HEK293 (cell line): ENCODE results near the gene CMTM1.

Experiments used
- ZBTB17 ChIP-seq: fragments of 450-650 bp; formaldehyde crosslinking; IDR thresholded peaks from 2 replicates; pipeline ENCODE4 v1.5.1; 2016; ENCODE audit warnings: missing biosample characterization, missing genetic modification characterization
- ZFHX2 ChIP-seq: fragments of 450-650 bp; formaldehyde crosslinking; conservative IDR thresholded peaks from 2 replicates; pipeline ENCODE4 v1.5.1; 2016; ENCODE audit warnings: missing biosample characterization, missing genetic modification characterization
- ZNF157 ChIP-seq: fragments of 450-650 bp; formaldehyde crosslinking; IDR thresholded peaks from 2 replicates; pipeline ENCODE4 v1.5.1; 2016; ENCODE audit warnings: missing biosample characterization, missing genetic modification characterization
- ZNF214 ChIP-seq: fragments of 450-650 bp; formaldehyde crosslinking; IDR thresholded peaks from 2 replicates; pipeline ENCODE4 v1.5.1; 2017; ENCODE audit warnings: missing biosample characterization, mild to moderate bottlenecking, missing genetic modification characterization, borderline replicate concordance
- ZNF404 ChIP-seq: fragments of 450-650 bp; formaldehyde crosslinking; IDR thresholded peaks from 2 replicates; pipeline ENCODE4 v1.5.1; 2017; ENCODE audit warnings: missing biosample characterization, missing genetic modification characterization
- ZNF433 ChIP-seq: fragments of 450-650 bp; formaldehyde crosslinking; IDR thresholded peaks from 2 replicates; pipeline ENCODE4 v1.5.1; 2016; ENCODE audit warnings: missing biosample characterization, missing genetic modification characterization, low read depth
- ZNF510 ChIP-seq: fragments of 450-650 bp; formaldehyde crosslinking; IDR thresholded peaks from 2 replicates; pipeline ENCODE4 v1.5.1; 2018; ENCODE audit warnings: mild to moderate bottlenecking, missing genetic modification characterization, missing biosample characterization; ENCODE audit not compliant: insufficient replicate concordance
- ZNF558 ChIP-seq: fragments of 450-650 bp; formaldehyde crosslinking; IDR thresholded peaks from 2 replicates; pipeline ENCODE4 v1.5.1; 2016; ENCODE audit warnings: missing biosample characterization, missing genetic modification characterization
- ZNF560 ChIP-seq: fragments of 450-650 bp; formaldehyde crosslinking; IDR thresholded peaks from 2 replicates; pipeline ENCODE4 v1.5.1; 2017; ENCODE audit warnings: missing biosample characterization, missing genetic modification characterization, borderline replicate concordance
- TF ChIP-seq, protein P1 (sequence below): fragments of 450-650 bp; formaldehyde crosslinking; IDR thresholded peaks from 2 replicates; pipeline ENCODE4 v1.5.1; 2016; ENCODE audit warnings: missing biosample characterization, missing genetic modification characterization
- TF ChIP-seq, protein P2 (sequence below): fragments of 450-650 bp; formaldehyde crosslinking; IDR thresholded peaks from 2 replicates; pipeline ENCODE4 v1.5.1; 2016; ENCODE audit warnings: missing biosample characterization, missing genetic modification characterization, borderline replicate concordance
- TF ChIP-seq, protein P3 (sequence below): fragments of 450-650 bp; formaldehyde crosslinking; IDR thresholded peaks from 2 replicates; pipeline ENCODE4 v1.5.1; 2016; ENCODE audit warnings: missing biosample characterization, missing genetic modification characterization, low read depth
- TF ChIP-seq, protein P4 (sequence below): fragments of 450-650 bp; formaldehyde crosslinking; IDR thresholded peaks from 2 replicates; pipeline ENCODE4 v1.5.1; 2016; ENCODE audit warnings: missing biosample characterization, missing genetic modification characterization, borderline replicate concordance
- TF ChIP-seq, protein P5 (sequence below): fragments of 450-650 bp; formaldehyde crosslinking; IDR thresholded peaks from 2 replicates; pipeline ENCODE4 v1.5.1; 2016; ENCODE audit warnings: missing biosample characterization, missing genetic modification characterization
- TF ChIP-seq, protein P6 (sequence below): IDR thresholded peaks from 2 replicates; pipeline ENCODE4 v1.6.1; 2011; ENCODE audit warnings: mild to moderate bottlenecking, low read depth, low read length, borderline replicate concordance
- TF ChIP-seq, protein P7 (sequence below): fragments of 450-650 bp; formaldehyde crosslinking; optimal IDR thresholded peaks from 2 replicates; pipeline ENCODE3; 2016; ENCODE audit warnings: missing biosample characterization, mild to moderate bottlenecking, missing genetic modification characterization
- TF ChIP-seq, protein P8 (sequence below): fragments of 450-650 bp; formaldehyde crosslinking; IDR thresholded peaks from 2 replicates; pipeline ENCODE4 v1.5.1; 2016; ENCODE audit warnings: missing biosample characterization, missing genetic modification characterization
- TF ChIP-seq, protein P9 (sequence below): fragments of 450-650 bp; formaldehyde crosslinking; IDR thresholded peaks from 2 replicates; pipeline ENCODE4 v1.5.1; 2016; ENCODE audit warnings: missing biosample characterization, missing genetic modification characterization
- TF ChIP-seq, protein P10 (sequence below): fragments of 450-650 bp; formaldehyde crosslinking; IDR thresholded peaks from 2 replicates; pipeline ENCODE4 v1.5.1; 2016; ENCODE audit warnings: missing biosample characterization, missing genetic modification characterization

The CMTM1 gene

DNA sequence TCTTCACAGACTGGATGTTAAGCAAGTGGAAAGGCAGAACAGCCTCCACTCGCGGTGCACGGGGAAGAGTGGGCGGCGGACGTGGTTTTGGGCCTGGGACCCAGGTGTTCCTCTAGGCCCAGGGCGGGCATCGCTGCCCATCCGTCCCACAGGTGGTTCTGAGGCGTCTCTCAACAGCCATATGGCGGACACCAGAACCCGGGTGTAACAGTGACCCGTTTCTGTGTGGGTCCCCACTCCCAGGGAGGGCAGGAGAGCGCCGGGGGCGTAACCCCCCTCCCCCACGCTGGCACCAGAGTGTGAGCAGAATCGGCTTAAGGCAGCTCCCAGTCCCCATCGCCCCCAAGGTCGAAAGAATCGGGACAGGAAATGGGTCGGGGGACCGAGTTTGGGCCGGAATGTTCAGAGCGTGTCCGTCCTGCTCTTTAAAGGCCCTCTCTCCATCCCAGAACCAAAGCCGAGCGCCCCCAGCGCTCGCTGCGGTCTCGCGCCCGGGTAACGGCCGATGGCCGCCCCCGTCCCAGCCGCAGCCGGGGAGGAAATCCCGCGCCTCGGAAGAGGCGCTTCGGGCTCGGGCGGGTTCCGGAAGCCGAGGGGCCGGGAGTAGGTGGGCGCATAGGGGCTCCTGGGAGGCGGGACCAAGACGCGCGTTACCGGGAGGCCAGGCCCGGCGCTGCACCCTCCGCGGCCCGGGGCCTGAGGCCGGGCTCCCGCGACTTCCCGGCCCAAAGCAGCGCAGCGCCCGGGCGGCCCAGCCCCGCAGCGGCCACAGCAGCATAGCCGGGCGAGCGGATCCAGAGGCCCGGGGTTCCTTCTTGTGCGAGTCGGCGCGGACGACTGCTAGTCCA is 16.7 kb upstream of the CMTM1 start, which contains the start of gene TK2 (continued):
- TF ChIP-seq, protein P1, sequence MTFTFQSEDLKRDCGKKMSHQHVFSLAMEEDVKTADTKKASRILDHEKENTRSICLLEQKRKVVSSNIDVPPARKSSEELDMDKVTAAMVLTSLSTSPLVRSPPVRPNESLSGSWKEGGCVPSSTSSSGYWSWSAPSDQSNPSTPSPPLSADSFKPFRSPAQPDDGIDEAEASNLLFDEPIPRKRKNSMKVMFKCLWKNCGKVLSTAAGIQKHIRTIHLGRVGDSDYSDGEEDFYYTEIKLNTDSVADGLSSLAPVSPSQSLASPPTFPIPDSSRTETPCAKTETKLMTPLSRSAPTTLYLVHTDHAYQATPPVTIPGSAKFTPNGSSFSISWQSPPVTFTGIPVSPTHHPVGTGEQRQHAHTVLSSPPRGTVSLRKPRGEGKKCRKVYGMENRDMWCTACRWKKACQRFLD (tag by site-specific recombination): no peak
- TF ChIP-seq, protein P2, sequence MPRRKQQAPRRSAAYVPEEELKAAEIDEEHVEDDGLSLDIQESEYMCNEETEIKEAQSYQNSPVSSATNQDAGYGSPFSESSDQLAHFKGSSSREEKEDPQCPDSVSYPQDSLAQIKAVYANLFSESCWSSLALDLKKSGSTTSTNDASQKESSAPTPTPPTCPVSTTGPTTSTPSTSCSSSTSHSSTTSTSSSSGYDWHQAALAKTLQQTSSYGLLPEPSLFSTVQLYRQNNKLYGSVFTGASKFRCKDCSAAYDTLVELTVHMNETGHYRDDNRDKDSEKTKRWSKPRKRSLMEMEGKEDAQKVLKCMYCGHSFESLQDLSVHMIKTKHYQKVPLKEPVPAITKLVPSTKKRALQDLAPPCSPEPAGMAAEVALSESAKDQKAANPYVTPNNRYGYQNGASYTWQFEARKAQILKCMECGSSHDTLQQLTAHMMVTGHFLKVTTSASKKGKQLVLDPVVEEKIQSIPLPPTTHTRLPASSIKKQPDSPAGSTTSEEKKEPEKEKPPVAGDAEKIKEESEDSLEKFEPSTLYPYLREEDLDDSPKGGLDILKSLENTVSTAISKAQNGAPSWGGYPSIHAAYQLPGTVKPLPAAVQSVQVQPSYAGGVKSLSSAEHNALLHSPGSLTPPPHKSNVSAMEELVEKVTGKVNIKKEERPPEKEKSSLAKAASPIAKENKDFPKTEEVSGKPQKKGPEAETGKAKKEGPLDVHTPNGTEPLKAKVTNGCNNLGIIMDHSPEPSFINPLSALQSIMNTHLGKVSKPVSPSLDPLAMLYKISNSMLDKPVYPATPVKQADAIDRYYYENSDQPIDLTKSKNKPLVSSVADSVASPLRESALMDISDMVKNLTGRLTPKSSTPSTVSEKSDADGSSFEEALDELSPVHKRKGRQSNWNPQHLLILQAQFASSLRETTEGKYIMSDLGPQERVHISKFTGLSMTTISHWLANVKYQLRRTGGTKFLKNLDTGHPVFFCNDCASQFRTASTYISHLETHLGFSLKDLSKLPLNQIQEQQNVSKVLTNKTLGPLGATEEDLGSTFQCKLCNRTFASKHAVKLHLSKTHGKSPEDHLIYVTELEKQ: no peak
- TF ChIP-seq, protein P3, sequence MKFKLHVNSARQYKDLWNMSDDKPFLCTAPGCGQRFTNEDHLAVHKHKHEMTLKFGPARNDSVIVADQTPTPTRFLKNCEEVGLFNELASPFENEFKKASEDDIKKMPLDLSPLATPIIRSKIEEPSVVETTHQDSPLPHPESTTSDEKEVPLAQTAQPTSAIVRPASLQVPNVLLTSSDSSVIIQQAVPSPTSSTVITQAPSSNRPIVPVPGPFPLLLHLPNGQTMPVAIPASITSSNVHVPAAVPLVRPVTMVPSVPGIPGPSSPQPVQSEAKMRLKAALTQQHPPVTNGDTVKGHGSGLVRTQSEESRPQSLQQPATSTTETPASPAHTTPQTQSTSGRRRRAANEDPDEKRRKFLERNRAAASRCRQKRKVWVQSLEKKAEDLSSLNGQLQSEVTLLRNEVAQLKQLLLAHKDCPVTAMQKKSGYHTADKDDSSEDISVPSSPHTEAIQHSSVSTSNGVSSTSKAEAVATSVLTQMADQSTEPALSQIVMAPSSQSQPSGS (tag by site-specific recombination): no peak
- TF ChIP-seq ZNF157 (tag by site-specific recombination) (no peak), ZNF558 (no peak), ZNF510 (tag by site-specific recombination) (no peak), ZBTB17 (tag by site-specific recombination) (no peak), ZNF404 (tag by site-specific recombination) (no peak), ZNF560 (no peak), ZNF433 (tag by site-specific recombination) (no peak), ZNF214 (tag by site-specific recombination) (no peak), ZFHX2 (tag by site-specific recombination) (peak; percentile 82)
- TF ChIP-seq, protein P4, sequence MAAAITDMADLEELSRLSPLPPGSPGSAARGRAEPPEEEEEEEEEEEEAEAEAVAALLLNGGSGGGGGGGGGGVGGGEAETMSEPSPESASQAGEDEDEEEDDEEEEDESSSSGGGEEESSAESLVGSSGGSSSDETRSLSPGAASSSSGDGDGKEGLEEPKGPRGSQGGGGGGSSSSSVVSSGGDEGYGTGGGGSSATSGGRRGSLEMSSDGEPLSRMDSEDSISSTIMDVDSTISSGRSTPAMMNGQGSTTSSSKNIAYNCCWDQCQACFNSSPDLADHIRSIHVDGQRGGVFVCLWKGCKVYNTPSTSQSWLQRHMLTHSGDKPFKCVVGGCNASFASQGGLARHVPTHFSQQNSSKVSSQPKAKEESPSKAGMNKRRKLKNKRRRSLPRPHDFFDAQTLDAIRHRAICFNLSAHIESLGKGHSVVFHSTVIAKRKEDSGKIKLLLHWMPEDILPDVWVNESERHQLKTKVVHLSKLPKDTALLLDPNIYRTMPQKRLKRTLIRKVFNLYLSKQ (tag by site-specific recombination): no peak
- TF ChIP-seq, protein P5, sequence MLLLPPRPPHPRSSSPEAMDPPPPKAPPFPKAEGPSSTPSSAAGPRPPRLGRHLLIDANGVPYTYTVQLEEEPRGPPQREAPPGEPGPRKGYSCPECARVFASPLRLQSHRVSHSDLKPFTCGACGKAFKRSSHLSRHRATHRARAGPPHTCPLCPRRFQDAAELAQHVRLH: no peak; the same call in 1 of the 2 replicates
- TF ChIP-seq, protein P6, sequence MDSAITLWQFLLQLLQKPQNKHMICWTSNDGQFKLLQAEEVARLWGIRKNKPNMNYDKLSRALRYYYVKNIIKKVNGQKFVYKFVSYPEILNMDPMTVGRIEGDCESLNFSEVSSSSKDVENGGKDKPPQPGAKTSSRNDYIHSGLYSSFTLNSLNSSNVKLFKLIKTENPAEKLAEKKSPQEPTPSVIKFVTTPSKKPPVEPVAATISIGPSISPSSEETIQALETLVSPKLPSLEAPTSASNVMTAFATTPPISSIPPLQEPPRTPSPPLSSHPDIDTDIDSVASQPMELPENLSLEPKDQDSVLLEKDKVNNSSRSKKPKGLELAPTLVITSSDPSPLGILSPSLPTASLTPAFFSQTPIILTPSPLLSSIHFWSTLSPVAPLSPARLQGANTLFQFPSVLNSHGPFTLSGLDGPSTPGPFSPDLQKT: no peak
- TF ChIP-seq, protein P7, sequence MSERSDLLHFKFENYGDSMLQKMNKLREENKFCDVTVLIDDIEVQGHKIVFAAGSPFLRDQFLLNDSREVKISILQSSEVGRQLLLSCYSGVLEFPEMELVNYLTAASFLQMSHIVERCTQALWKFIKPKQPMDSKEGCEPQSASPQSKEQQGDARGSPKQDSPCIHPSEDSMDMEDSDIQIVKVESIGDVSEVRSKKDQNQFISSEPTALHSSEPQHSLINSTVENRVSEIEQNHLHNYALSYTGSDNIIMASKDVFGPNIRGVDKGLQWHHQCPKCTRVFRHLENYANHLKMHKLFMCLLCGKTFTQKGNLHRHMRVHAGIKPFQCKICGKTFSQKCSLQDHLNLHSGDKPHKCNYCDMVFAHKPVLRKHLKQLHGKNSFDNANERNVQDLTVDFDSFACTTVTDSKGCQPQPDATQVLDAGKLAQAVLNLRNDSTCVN (tag by site-specific recombination): peak; percentile 85
- TF ChIP-seq, protein P8, sequence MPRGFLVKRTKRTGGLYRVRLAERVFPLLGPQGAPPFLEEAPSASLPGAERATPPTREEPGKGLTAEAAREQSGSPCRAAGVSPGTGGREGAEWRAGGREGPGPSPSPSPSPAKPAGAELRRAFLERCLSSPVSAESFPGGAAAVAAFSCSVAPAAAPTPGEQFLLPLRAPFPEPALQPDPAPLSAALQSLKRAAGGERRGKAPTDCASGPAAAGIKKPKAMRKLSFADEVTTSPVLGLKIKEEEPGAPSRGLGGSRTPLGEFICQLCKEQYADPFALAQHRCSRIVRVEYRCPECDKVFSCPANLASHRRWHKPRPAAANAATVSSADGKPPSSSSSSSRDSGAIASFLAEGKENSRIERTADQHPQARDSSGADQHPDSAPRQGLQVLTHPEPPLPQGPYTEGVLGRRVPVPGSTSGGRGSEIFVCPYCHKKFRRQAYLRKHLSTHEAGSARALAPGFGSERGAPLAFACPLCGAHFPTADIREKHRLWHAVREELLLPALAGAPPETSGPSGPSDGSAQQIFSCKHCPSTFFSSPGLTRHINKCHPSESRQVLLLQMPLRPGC (tag by site-specific recombination): no peak
- TF ChIP-seq, protein P9, sequence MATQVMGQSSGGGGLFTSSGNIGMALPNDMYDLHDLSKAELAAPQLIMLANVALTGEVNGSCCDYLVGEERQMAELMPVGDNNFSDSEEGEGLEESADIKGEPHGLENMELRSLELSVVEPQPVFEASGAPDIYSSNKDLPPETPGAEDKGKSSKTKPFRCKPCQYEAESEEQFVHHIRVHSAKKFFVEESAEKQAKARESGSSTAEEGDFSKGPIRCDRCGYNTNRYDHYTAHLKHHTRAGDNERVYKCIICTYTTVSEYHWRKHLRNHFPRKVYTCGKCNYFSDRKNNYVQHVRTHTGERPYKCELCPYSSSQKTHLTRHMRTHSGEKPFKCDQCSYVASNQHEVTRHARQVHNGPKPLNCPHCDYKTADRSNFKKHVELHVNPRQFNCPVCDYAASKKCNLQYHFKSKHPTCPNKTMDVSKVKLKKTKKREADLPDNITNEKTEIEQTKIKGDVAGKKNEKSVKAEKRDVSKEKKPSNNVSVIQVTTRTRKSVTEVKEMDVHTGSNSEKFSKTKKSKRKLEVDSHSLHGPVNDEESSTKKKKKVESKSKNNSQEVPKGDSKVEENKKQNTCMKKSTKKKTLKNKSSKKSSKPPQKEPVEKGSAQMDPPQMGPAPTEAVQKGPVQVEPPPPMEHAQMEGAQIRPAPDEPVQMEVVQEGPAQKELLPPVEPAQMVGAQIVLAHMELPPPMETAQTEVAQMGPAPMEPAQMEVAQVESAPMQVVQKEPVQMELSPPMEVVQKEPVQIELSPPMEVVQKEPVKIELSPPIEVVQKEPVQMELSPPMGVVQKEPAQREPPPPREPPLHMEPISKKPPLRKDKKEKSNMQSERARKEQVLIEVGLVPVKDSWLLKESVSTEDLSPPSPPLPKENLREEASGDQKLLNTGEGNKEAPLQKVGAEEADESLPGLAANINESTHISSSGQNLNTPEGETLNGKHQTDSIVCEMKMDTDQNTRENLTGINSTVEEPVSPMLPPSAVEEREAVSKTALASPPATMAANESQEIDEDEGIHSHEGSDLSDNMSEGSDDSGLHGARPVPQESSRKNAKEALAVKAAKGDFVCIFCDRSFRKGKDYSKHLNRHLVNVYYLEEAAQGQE (tag by site-specific recombination): 0 out of 2 replicates have a peak, but pooled peaks have one; percentile 24
- TF ChIP-seq, protein P10, sequence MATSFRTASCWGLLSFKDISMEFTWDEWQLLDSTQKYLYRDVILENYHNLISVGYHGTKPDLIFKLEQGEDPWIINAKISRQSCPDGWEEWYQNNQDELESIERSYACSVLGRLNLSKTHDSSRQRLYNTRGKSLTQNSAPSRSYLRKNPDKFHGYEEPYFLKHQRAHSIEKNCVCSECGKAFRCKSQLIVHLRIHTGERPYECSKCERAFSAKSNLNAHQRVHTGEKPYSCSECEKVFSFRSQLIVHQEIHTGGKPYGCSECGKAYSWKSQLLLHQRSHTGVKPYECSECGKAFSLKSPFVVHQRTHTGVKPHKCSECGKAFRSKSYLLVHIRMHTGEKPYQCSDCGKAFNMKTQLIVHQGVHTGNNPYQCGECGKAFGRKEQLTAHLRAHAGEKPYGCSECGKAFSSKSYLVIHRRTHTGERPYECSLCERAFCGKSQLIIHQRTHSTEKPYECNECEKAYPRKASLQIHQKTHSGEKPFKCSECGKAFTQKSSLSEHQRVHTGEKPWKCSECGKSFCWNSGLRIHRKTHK (tag by site-specific recombination): no peak
